ENCODE measurements around the gene CFAP43.

Gene CFAP43

DNA sequence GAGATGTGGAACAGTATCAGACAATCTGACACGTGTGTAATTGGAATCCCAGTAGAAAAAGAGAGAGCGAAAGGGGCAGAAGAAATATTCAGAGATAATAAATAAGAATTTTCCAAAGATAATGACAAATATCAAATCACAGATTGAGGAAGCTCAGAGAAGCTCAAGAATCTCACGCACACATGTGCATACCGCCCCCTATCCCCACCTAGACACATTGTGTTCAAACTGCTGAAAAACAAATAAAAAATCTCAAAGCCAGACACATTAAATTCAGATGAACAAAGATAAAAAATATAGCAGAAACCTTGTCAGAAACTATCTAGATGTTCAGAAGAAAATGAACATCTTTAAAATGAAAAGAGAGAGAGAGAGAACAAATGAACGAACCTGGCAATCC, 92.9 kb downstream of the CFAP43 start:
- no peak for FAIRE-seq
- no peak for DNase-seq (ENCODE audit: insufficient read length, low spot score)
- TF ChIP-seq, protein P1, sequence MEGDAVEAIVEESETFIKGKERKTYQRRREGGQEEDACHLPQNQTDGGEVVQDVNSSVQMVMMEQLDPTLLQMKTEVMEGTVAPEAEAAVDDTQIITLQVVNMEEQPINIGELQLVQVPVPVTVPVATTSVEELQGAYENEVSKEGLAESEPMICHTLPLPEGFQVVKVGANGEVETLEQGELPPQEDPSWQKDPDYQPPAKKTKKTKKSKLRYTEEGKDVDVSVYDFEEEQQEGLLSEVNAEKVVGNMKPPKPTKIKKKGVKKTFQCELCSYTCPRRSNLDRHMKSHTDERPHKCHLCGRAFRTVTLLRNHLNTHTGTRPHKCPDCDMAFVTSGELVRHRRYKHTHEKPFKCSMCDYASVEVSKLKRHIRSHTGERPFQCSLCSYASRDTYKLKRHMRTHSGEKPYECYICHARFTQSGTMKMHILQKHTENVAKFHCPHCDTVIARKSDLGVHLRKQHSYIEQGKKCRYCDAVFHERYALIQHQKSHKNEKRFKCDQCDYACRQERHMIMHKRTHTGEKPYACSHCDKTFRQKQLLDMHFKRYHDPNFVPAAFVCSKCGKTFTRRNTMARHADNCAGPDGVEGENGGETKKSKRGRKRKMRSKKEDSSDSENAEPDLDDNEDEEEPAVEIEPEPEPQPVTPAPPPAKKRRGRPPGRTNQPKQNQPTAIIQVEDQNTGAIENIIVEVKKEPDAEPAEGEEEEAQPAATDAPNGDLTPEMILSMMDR (IDR thresholded peaks at IDR 0.05; ENCODE audit: insufficient read depth, missing control alignments), result peak; percentile 57

DNA sequence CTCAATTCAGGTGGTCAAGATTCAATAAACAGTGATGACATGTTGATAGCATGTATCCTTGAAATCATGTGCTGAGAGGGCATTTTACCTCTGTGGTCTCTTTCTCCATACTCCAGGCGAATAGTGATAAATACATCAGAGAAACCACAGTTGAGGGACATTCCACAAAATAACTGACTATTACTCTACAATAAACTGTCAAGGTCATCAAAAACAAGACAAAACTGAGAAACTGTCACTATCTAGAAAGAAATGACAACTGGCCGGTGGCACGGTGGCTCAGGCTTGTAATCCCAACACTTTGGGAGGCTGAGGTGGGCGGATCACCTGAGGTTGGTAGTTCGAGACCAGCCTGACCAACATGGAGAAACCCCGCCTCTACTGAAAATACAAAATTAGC, 94.0 kb downstream of the CFAP43 start:
- TF ChIP-seq, protein P1 (IDR thresholded peaks at IDR 0.05; ENCODE audit: insufficient read depth, missing control alignments), result no peak

DNA sequence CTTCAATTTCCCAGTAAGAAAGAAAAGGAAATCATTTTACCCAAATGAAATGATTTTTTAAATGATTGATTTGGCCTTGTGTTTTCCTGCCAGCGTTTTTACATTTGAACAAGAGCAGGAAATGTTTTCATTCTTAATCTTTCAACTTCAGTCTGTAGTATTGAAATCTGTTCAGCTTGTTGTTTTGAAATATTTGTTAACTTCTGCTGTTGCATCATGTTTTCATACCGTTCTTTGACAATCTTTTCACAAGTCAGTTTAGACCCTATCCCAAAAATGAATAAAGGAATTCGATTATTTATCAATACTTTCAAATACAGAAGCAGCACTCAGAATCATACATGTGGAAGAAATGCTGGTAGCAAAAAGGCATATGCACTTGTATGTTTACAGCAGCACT, 102.1 kb downstream of the CFAP43 start:
- TF ChIP-seq, protein P1 (IDR thresholded peaks at IDR 0.05; ENCODE audit: insufficient read depth, missing control alignments), result no peak
- FAIRE-seq (no peak), DNase-seq (ENCODE audit: insufficient read length, low spot score) (no peak)

More for the DNA sequence above, 94.0 kb downstream of the CFAP43 start:
- no peak for DNase-seq (ENCODE audit: insufficient read length, low spot score)
- FAIRE-seq, result no peak

DNA sequence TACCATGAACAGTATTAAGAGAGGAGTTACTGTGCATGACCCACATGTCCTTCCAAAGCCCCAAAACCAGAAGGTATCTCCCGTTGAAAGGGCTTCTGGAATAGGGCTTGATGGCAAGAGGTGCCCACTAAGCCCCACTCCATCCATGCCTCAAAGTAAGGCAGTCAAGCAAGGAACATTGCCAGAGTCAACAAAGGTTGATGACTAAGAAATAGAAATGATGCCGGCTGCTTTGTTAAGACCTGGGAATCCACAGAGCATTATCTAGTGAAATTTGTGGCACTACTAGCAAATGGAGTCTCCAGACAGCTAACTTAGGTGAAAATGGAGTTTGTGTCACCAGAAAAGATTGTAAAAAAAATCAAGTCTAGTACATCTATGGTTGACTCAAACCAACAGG, 104.0 kb downstream of the CFAP43 start:
- TF ChIP-seq, protein P1 (IDR thresholded peaks at IDR 0.05; ENCODE audit: insufficient read depth, missing control alignments), result no peak
- FAIRE-seq, result no peak
- no peak for DNase-seq (ENCODE audit: insufficient read length, low spot score)

DNA sequence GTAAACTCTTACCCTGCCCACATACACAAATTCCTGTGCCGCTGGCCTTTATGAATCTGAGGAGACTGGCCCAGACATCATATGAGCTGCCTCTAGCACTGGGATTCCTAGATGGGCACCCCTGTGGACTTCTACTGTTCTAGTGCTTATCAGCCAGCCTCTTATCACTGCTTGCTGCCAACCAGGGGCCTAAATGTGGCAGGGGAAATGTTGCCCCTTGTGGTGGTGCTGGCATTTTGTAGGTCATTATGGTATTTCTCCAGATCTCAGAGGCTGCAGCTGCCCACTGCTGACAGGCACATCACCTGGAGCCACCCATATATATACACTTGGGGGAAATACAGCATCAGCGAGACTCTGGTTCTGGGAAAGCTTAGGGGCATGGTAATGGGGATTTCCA, 104.8 kb downstream of the CFAP43 start:
- TF ChIP-seq, protein P1 (IDR thresholded peaks at IDR 0.05; ENCODE audit: insufficient read depth, missing control alignments), result peak; percentile 35
- FAIRE-seq, result no peak
- no peak for DNase-seq (ENCODE audit: insufficient read length, low spot score)

DNA sequence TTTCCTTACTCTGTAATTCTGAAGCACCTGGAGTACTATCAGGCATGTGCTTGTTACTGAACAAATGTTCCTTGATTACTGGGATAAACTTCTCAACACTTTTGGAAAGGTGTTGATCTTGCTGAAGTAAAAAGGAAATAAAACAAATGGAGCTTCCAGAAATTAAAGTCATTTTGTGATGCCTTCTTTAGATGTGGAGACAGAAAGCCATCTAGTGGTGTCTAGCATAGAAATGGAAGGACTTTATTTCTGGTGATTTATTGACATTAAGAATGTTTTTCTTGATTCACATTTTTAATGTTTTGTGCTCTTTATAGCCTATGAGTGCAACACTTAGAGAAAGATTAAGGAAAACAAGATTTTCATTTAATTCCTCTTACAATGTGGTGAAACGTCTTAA, 108.8 kb downstream of the CFAP43 start:
- FAIRE-seq (peak; percentile 6), DNase-seq (ENCODE audit: insufficient read length, low spot score) (no peak)
- TF ChIP-seq, protein P1 (IDR thresholded peaks at IDR 0.05; ENCODE audit: insufficient read depth, missing control alignments), result peak; percentile 38

DNA sequence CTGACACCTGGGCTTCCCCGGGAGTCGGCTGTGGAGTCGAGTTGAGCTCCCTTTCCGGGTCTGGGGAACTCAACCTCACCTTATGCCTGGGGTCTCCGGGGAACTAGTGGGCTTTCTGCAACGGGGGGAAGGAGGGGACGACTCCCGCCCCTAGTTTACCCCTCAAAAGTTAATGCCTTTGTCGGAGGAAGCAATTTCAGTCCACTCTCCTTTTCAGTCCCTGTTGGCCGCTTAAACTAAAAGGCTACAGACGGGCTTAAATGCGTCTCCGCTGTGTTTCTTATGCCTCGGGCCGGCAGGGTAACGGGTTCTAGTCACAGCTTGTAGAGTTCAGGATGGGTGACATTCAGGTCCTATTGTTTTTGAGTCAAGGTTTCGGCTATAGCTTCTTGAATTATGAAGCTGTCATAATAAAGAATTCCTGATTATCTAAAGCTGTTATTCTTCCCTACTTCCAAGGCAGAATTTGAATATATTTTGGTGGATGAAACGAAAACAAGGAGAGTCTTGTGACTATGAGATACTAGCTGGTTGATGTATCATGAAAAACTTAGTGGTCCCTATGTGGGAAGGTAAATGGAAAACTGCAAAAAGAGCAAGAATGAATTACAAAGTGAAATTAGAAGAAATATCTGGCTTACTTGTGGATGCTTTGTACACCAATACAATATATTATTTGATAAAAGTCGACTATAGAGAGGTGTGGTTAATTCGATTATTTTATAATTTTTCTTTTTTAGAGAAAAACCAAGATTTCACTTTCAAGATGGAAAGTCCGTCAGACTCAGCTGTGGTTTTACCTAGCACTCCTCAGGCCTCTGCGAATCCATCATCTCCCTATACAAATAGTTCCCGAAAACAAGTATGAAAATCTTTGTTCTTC, 109.7 kb downstream of the CFAP43 start:
- TF ChIP-seq, protein P1 (IDR thresholded peaks at IDR 0.05; ENCODE audit: insufficient read depth, missing control alignments), result no peak
- DNase-seq (ENCODE audit: insufficient read length, low spot score), result no peak
- FAIRE-seq, result no peak
